Breast epithelium (tissue), 3 donors: ENCODE measurements around the gene PQBP1.

Experiments
- CTCF ChIP-seq, 3 donors: fragments of 450-650 bp; IDR thresholded peaks; one replicate each; pipeline ENCODE4 v1.5.1; 2016 to 2017; ENCODE audit warnings: antibody characterized with exemption in 3 of 3, mild to moderate bottlenecking in 3 of 3, moderate library complexity in 3 of 3
- POLR2A ChIP-seq: fragments of 450-650 bp; IDR thresholded peaks from one replicate; pipeline ENCODE4 v1.6.1; 2016; ENCODE audit warnings: antibody characterized with exemption, mild to moderate bottlenecking, moderate library complexity
- POLR2AphosphoS5 ChIP-seq, 3 donors: sonication (generic); formaldehyde crosslinking; IDR thresholded peaks; one replicate each; pipeline ENCODE4 v1.6.1; 2017; ENCODE audit warnings: antibody characterized with exemption in 3 of 3

- TF ChIP-seq CTCF (IDR thresholded peaks at IDR 0.05), result peak; percentile 76 to 93 (median 85)
- TF ChIP-seq POLR2AphosphoS5 (IDR thresholded peaks at IDR 0.05), result peak in 2 of 3 donors; percentile 15 to 16
- no peak for TF ChIP-seq POLR2A
Observed at GRCh38 chrX:48917139-48918001, 19.6 kb downstream of the PQBP1 start.
